GM21390 (cell line): ENCODE results near the gene ZC3H4.
"Not testable (repeated sequence)": the region's sequence is repeated elsewhere in the genome, so short reads cannot be mapped to it uniquely, and the experiment has no call there.

ENCODE experiments used
- ATAC-seq: cut with Tn5 transposase; IDR thresholded peaks from one replicate; pipeline ENCODE4 v1.9.1; 2021; ENCODE audit not compliant: unreplicated experiment

The ZC3H4 gene

GRCh38 chr19:47109177-47109540 lies 4.4 kb downstream of the ZC3H4 start:
- ATAC-seq: no peak

- no peak for ATAC-seq
These were observed 5.4 kb downstream of the ZC3H4 start for GRCh38 chr19:47107953-47108746.

GRCh38 chr19:47107202-47107952 lies 6.2 kb downstream of the ZC3H4 start:
- ATAC-seq: no peak

- ATAC-seq: no peak
These were observed 6.8 kb downstream of the ZC3H4 start for GRCh38 chr19:47106821-47107201.

- no peak for ATAC-seq
These were observed 7.7 kb downstream of the ZC3H4 start for GRCh38 chr19:47105874-47106273.

- no peak for ATAC-seq
These were observed 8.9 kb downstream of the ZC3H4 start for GRCh38 chr19:47104680-47105079.

GRCh38 chr19:47102346-47103060 lies 11.1 kb downstream of the ZC3H4 start:
- ATAC-seq: no peak

- not testable (repeated sequence) for ATAC-seq
These were observed 12.5 kb downstream of the ZC3H4 start for GRCh38 chr19:47101116-47101515.

GRCh38 chr19:47100290-47100689 lies 13.3 kb downstream of the ZC3H4 start:
- no peak for ATAC-seq

- ATAC-seq: no peak
These were observed 14.0 kb downstream of the ZC3H4 start for GRCh38 chr19:47099576-47100050.

- ATAC-seq: no peak
These were observed 15.0 kb downstream of the ZC3H4 start for GRCh38 chr19:47098608-47099007.

GRCh38 chr19:47097396-47098201 lies 16.0 kb downstream of the ZC3H4 start:
- no peak for ATAC-seq

- no peak for ATAC-seq
These were observed 16.9 kb downstream of the ZC3H4 start for GRCh38 chr19:47096721-47097120.

GRCh38 chr19:47096100-47096704 lies 17.4 kb downstream of the ZC3H4 start:
- no peak for ATAC-seq

GRCh38 chr19:47095476-47096099 lies 18.0 kb downstream of the ZC3H4 start:
- ATAC-seq: no peak

GRCh38 chr19:47094557-47095475 lies 18.8 kb downstream of the ZC3H4 start:
- ATAC-seq: no peak

GRCh38 chr19:47093841-47094240 lies 19.7 kb downstream of the ZC3H4 start:
- ATAC-seq: no peak

GRCh38 chr19:47093254-47093653 lies 20.3 kb downstream of the ZC3H4 start:
- no peak for ATAC-seq
